Measurements from ENCODE around the gene KIF5A.

The KIF5A gene

DNA sequence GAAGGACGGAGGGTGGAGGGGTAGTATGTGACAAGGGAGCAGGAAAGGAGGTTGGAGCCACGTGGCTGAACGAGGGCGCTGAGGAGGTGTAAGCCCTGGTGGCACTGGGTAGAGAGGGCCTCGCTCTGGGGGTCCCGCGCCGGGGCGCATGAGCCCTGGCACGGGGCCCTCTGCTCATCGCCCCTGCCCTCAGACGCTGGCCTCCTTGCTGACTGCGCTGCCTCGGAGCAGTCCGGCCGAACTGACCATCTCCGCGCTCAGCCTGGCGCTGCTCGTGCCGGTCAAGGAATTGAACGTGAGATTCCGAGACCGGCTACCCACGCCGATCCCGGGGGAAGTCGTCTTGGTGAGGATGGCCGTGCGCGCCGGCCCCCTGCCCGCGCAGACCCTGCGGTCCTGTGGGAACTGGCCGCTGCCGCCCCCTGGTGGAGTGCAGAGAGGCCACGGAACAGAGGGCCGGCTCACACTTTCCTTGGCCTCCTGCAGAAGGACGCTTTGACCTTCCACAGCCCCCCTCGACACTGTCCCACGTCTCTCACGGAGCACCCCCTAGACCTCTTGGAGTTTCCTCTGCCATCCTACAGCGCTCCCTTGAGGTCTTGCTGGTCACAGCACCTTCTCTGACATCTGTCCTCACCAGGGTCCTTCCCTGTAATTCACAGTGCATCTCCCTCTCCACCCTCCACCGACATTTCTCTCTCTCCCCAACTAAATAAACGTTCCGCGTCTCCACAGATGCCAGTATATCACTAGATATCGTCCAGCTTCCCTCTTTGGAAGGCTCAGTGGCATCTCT, 71.9 kb downstream of the KIF5A start:
- peak; percentile 66 for DNase-seq

- no peak for DNase-seq
Measured at GRCh38 chr12:57622293-57623245, 72.7 kb downstream of the KIF5A start.

DNA sequence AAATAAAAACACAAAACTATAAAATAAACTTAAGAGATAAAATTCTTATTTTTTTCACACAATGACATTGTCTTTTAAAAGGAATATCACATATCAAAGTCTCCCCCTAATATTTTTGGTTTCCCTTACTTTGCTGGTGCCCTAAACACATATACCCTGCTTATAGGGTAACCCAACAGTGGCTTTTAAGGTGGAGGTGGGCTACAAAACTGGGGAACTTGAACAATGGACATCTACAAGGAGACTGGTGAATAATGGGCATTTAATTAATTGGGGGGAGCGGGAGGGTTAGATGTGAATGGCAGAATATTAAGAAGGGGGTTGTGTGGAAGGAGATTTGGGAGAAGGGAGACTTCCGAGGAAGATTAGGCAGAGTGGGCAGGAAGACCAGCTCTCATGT, 73.5 kb downstream of the KIF5A start:
- no peak for DNase-seq

GRCh38 chr12:57623811-57624390, 74.1 kb downstream of the KIF5A start:
- DNase-seq: no peak

GRCh38 chr12:57624441-57625220, 74.8 kb downstream of the KIF5A start:
- no peak for DNase-seq

DNA sequence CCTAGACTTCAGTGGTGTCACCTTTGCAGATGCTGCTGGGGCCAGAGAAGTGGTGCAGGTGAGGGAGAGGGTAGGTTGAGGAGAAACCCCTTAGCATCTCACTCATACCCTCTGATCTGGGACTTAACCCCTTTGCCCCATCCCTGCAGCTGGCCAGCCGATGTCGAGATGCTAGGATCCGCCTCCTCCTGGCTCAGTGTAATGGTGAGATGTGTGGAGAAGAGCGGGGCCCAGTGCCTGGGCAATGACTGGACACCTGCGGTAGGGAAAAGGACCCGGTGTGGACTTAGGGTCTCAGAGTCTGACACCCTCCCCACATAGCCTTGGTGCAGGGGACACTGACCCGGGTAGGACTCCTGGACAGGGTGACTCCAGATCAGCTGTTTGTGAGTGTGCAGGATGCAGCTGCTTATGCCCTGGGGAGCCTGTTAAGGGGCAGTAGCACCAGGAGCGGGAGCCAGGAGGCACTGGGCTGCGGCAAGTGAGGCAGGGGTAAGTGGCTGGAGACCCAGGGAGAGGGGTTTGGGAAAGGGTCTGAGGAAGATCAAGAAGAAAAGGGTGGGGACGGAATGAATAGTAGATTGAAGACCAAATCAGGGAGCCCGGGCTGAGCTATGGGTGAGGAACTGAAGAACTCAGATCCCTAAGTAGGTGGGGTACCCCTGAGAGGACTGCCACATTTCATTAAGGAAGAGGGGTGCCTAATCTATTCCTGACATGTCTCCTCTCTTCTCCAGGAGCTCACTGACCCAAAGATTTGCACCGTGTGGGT, 75.6 kb downstream of the KIF5A start:
- no peak for DNase-seq

- DNase-seq: no peak
Measured at GRCh38 chr12:57626111-57626920, 76.5 kb downstream of the KIF5A start.

GRCh38 chr12:57626921-57627445, 77.1 kb downstream of the KIF5A start:
- DNase-seq: no peak

DNA sequence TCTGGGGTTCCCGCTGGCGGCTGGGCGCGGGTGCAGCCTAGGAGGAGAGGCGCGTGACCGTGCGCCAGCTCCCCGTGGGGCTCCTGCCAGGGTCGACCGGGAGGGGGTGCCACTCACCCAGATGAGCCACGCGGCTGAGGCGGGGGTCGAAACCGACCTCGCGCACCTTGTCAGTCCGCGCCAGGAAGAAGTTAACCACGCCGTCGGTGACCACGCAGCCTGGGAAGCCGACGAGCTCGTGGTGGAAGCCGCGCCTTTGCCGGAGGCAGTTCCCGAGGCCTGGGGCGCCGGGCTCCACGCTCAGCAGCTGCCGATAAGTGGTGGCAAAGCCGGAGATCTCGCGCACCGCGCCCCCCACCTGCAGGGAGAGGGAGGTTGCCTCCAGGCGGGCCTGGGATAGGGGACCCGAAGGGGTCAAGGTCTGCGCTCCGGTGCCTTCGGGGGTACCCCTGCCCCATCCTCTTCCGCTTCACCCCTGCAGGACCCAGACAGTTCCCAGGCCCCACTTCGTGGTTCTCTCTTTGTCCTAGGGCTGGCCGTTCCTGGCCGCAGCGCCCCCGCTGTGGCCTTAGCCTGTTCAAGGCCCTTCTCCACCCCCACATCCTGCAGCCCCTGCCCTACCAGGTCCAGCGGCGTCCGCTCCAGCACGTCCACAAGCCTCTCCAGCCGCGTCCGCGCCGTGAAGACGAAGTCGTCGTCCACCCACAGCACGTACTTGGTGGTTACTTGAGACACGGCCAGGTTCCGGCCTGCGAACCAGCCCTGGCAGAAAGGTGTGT, 77.8 kb downstream of the KIF5A start:
- DNase-seq: no peak

- no peak for DNase-seq
Measured at GRCh38 chr12:57628280-57629191, 78.7 kb downstream of the KIF5A start.

DNA sequence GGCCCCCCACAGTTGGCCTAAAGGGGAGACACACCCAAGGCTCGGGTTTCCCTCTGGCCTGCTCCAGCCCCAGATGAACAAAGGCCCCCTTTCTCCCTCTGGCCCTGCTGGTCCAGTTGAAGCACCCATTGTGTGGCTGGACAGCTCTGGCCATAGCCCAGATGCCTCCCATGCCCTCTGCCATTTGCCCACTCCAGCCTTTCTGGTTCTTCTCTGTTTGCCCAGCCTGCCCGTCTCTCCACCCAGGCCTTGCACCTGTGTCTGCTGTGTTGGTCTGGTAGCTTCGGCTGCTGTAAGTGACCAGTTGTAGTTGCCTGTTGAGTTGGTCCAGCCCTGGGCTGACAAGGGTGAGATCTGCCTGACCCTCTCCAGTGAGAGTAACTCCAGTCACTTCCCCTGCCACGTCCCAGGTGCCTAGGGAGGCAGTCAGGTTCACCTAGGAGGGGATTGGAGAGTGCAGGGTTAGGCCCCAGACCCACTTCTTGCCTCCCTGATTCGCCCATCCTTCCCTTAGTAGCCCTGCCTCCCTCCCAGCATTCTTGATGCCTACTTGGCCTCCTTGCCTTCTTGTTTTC, 80.1 kb downstream of the KIF5A start:
- DNase-seq: no peak

- no peak for DNase-seq
Measured at GRCh38 chr12:57630891-57631433, 81.1 kb downstream of the KIF5A start.

GRCh38 chr12:57631566-57632072, 81.8 kb downstream of the KIF5A start:
- no peak for DNase-seq

DNA sequence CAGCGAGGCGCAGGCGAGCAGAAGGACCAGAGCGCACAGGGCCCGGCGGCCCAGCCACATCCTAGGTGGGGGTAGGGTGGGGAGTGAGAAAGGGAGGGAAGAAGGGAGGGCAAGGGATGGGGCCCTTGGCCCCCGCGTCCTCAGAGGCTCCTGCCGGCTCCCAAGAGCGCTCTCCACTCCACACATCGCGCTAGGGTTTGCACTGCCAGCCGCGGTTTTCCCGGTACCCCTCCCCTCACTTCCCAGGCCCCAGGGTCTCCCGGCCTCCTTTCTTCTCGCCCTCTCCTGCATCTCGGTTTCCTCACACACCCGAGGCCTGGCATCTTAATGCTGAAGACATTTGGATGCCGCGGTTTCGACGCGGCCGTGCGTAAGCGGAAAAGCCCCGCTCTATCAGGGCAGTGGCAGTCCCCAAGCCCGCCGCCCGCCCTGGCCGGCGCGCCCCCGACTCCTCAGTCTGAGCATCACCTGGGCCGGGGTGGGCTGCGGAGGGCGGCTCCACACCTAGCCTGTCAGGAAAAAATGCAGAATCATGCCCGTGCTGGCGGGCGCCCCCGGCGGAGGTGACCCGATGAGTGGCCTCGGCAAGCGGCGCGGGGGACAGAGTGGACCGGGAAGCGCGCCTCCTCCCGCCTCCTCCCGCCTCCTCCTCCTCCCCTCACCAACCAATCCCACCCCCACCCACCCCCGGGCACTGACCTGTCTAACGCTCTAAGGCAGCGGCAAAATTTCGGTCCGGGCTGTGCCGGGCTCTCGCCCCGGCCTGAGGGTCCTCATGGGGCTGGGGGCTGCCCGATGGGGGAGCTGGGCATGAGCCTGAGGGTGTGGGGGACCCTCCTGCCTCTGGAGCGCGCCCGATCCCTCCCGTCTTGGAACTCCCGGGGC, 82.5 kb downstream of the KIF5A start:
- DNase-seq: no peak

DNA sequence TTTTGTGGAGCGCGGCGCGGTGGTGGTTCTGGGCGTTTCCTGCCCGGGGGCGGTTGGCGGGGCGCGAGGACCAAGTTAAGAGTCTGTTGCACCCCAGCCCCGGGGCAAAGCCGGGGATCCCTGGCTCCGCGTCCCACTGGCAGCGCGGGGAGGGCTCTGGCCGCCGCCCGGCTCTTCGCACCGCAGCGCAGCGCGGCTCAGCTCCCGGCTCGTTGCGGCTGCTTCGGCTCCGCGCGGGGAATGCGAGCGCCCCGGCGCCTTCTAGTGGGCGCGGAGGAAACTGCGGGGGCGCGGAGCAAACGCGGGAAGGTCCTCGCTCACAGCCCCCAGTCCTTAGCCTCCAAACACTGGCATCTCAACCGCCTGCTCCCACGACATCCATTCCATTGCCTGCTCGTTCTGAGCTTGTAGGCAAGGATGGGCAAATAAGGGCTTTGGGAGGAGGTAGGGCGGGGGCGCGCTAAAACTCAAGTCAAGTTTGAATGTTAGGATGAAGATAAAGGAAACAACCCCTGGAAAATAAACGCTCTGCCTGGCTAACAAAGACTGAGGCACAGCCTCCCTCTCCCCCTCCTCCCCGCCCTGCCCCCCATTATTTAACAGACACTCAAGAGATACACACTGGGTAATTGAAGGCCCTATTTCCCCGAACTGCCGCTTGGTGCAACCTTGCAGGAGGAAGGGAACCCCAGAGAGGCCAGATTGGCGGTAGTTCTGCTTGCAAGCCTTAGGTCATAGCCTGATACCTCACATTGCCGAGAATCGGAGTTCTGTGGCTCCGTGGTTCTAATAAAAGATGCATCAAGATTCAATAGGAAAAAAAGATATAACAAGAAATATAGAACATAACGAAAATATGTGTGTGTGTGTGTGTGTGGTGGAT, 83.4 kb downstream of the KIF5A start, which contains the start of gene B4GALNT1:
Gene B4GALNT1, minus strand, starts transcription at position 244 of the 883 bp plus-strand sequence. CDS start 1,069 bp downstream, outside the sequence.
- peak; percentile 70 for DNase-seq

All from stimulated activated CD4-positive, alpha-beta T cell treated with anti-CD3 and anti-CD28 coated beads, Interleukin-12 subunit alpha, Interleukin-12 subunit beta, amount 100 ng/mL, for 4 hours (primary cell).